ENCODE data around the gene CEACAM7. TPM values are rescaled to one million over a fixed set of nuclear protein-coding genes. Genes with fewer than 3 reads are reported as not detected.

CEACAM7 gene
- total RNA-seq, 2 donors from 2014 or later: not detected

- TF ChIP-seq, protein P1, sequence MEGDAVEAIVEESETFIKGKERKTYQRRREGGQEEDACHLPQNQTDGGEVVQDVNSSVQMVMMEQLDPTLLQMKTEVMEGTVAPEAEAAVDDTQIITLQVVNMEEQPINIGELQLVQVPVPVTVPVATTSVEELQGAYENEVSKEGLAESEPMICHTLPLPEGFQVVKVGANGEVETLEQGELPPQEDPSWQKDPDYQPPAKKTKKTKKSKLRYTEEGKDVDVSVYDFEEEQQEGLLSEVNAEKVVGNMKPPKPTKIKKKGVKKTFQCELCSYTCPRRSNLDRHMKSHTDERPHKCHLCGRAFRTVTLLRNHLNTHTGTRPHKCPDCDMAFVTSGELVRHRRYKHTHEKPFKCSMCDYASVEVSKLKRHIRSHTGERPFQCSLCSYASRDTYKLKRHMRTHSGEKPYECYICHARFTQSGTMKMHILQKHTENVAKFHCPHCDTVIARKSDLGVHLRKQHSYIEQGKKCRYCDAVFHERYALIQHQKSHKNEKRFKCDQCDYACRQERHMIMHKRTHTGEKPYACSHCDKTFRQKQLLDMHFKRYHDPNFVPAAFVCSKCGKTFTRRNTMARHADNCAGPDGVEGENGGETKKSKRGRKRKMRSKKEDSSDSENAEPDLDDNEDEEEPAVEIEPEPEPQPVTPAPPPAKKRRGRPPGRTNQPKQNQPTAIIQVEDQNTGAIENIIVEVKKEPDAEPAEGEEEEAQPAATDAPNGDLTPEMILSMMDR (conservative IDR thresholded peaks at IDR 0.05): no peak
- DNase-seq: peak; percentile 13
Observed at GRCh38 chr19:41707871-41708371, 19.9 kb upstream of the CEACAM7 start.

GRCh38 chr19:41707502-41707812 is 19.4 kb upstream of the CEACAM7 start:
- no peaks in the 10 kb centered on the region for H3K9me3 ChIP-seq (ENCODE audit: control insufficient read depth, low read length)
- 67 to 74% methylated on average over 5 of the region's 5 CpGs for WGBS, 2 experiments (ENCODE audit: insufficient coverage in 1 of 2, insufficient read length in 1 of 2)

More at GRCh38 chr19:41707871-41708371, 19.9 kb upstream of the CEACAM7 start:
- Histone ChIP-seq H3K27ac (ENCODE audit: low read depth, low read length) (no peak overlapping the region), H3K9me3 (ENCODE audit: control insufficient read depth, low read length) (no peaks in the 10 kb centered on the region), H3K4me3 (ENCODE audit: low read length) (no peak overlapping the region), H3K9ac (ENCODE audit: extremely low read depth, low read length, poor library complexity, severe bottlenecking) (no peak overlapping the region), H3K27me3 (ENCODE audit: control insufficient read depth, insufficient read depth, low read length, poor library complexity, severe bottlenecking) (no peaks in the 10 kb centered on the region), H3K36me3 (ENCODE audit: control insufficient read depth, insufficient read depth, low read length) (no peaks in the 10 kb centered on the region), H3K4me1 (ENCODE audit: control insufficient read depth, insufficient read depth, low read length) (no peaks in the 10 kb centered on the region)
- 58 to 83% methylated on average over 3 to 5 of the region's 5 CpGs for WGBS, 2 experiments (ENCODE audit: insufficient coverage in 1 of 2, insufficient read length in 1 of 2)
- Mint-ChIP-seq H3K9me3 (peaks cover 91% of the 10 kb centered on the region), H3K27me3 (ENCODE audit: insufficient read depth) (peaks cover 4% of the 10 kb centered on the region), H3K36me3 (ENCODE audit: low read depth) (no peaks in the 10 kb centered on the region), H3K4me1 (no peaks in the 10 kb centered on the region), H3K27ac (no peak overlapping the region), H3K4me3 (no peak overlapping the region)

GRCh38 chr19:41706741-41707501 is 18.9 kb upstream of the CEACAM7 start:
- no peaks in the 10 kb centered on the region for H3K36me3 ChIP-seq (ENCODE audit: control insufficient read depth, insufficient read depth, low read length)
- TF ChIP-seq, protein P1 (conservative IDR thresholded peaks at IDR 0.05): peak; percentile 87
- 26 to 43% methylated on average over 7 to 26 of the region's 26 CpGs for WGBS, 2 experiments (ENCODE audit: insufficient coverage in 1 of 2, insufficient read length in 1 of 2)
- no peaks in the 10 kb centered on the region for H3K4me1 ChIP-seq (ENCODE audit: control insufficient read depth, insufficient read depth, low read length)
- H3K27me3 ChIP-seq (ENCODE audit: control insufficient read depth, insufficient read depth, low read length, poor library complexity, severe bottlenecking): no peaks in the 10 kb centered on the region
- H3K4me3 Mint-ChIP-seq: no peak overlapping the region
- peak; percentile 95 for DNase-seq
- H3K27ac ChIP-seq (ENCODE audit: low read depth, low read length): no peak overlapping the region
- no peak overlapping the region for H3K4me3 ChIP-seq (ENCODE audit: low read length)
- no peaks in the 10 kb centered on the region for H3K36me3 Mint-ChIP-seq (ENCODE audit: low read depth)
- H3K9ac ChIP-seq (ENCODE audit: extremely low read depth, low read length, poor library complexity, severe bottlenecking): no peak overlapping the region
- peaks cover 91% of the 10 kb centered on the region for H3K9me3 Mint-ChIP-seq
- peaks cover 4% of the 10 kb centered on the region for H3K27me3 Mint-ChIP-seq (ENCODE audit: insufficient read depth)
- no peaks in the 10 kb centered on the region for H3K4me1 Mint-ChIP-seq
- no peaks in the 10 kb centered on the region for H3K9me3 ChIP-seq (ENCODE audit: control insufficient read depth, low read length)
- H3K27ac Mint-ChIP-seq: no peak overlapping the region

More at GRCh38 chr19:41707502-41707812, 19.4 kb upstream of the CEACAM7 start:
- Mint-ChIP-seq H3K27me3 (ENCODE audit: insufficient read depth) (peaks cover 4% of the 10 kb centered on the region), H3K36me3 (ENCODE audit: low read depth) (no peaks in the 10 kb centered on the region), H3K27ac (no peak overlapping the region), H3K4me3 (no peak overlapping the region), H3K4me1 (no peaks in the 10 kb centered on the region), H3K9me3 (peaks cover 91% of the 10 kb centered on the region)
- Histone ChIP-seq H3K4me3 (ENCODE audit: low read length) (no peak overlapping the region), H3K27ac (ENCODE audit: low read depth, low read length) (no peak overlapping the region), H3K9ac (ENCODE audit: extremely low read depth, low read length, poor library complexity, severe bottlenecking) (no peak overlapping the region), H3K27me3 (ENCODE audit: control insufficient read depth, insufficient read depth, low read length, poor library complexity, severe bottlenecking) (no peaks in the 10 kb centered on the region), H3K36me3 (ENCODE audit: control insufficient read depth, insufficient read depth, low read length) (no peaks in the 10 kb centered on the region), H3K4me1 (ENCODE audit: control insufficient read depth, insufficient read depth, low read length) (no peaks in the 10 kb centered on the region)
- peak; percentile 51 for DNase-seq
- TF ChIP-seq, protein P1 (conservative IDR thresholded peaks at IDR 0.05): no peak
